ENCODE measurements around the gene ILRUN.

DNA sequence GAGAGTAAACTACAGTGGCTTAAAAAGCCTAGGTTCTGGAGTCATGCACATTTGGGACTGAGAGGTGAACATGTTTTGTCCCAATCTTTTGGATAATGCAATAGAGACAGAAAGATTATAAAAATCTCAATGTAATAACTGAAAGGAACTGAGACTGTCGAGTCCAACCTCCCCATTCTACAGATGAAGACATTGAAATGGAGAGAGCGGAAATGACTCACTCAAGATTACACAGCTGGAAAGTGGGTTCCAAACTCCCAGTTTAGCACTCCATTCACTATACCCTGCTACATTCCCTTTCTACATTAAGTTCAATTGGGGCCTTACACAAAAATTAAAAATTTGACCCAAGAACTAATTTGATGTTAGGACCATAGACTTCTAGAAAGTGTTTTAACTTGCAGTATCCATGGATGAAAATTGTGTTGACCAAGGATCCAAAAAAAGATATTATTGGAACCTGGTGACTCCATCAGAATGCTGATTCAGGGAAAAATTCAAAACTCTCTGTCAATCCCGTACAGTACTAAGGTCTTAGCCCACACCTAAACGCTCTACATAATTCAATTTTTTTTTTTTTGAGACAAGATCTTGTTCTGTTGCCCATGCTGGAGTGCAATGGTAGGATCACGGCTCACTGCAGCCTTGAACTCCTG, 1.5 kb upstream of the ILRUN start:
- TF ChIP-seq, protein P1, sequence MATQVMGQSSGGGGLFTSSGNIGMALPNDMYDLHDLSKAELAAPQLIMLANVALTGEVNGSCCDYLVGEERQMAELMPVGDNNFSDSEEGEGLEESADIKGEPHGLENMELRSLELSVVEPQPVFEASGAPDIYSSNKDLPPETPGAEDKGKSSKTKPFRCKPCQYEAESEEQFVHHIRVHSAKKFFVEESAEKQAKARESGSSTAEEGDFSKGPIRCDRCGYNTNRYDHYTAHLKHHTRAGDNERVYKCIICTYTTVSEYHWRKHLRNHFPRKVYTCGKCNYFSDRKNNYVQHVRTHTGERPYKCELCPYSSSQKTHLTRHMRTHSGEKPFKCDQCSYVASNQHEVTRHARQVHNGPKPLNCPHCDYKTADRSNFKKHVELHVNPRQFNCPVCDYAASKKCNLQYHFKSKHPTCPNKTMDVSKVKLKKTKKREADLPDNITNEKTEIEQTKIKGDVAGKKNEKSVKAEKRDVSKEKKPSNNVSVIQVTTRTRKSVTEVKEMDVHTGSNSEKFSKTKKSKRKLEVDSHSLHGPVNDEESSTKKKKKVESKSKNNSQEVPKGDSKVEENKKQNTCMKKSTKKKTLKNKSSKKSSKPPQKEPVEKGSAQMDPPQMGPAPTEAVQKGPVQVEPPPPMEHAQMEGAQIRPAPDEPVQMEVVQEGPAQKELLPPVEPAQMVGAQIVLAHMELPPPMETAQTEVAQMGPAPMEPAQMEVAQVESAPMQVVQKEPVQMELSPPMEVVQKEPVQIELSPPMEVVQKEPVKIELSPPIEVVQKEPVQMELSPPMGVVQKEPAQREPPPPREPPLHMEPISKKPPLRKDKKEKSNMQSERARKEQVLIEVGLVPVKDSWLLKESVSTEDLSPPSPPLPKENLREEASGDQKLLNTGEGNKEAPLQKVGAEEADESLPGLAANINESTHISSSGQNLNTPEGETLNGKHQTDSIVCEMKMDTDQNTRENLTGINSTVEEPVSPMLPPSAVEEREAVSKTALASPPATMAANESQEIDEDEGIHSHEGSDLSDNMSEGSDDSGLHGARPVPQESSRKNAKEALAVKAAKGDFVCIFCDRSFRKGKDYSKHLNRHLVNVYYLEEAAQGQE (IDR thresholded peaks at IDR 0.05; ENCODE audit: unreplicated experiment): no peak
- TF ChIP-seq, protein P2, sequence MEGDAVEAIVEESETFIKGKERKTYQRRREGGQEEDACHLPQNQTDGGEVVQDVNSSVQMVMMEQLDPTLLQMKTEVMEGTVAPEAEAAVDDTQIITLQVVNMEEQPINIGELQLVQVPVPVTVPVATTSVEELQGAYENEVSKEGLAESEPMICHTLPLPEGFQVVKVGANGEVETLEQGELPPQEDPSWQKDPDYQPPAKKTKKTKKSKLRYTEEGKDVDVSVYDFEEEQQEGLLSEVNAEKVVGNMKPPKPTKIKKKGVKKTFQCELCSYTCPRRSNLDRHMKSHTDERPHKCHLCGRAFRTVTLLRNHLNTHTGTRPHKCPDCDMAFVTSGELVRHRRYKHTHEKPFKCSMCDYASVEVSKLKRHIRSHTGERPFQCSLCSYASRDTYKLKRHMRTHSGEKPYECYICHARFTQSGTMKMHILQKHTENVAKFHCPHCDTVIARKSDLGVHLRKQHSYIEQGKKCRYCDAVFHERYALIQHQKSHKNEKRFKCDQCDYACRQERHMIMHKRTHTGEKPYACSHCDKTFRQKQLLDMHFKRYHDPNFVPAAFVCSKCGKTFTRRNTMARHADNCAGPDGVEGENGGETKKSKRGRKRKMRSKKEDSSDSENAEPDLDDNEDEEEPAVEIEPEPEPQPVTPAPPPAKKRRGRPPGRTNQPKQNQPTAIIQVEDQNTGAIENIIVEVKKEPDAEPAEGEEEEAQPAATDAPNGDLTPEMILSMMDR (conservative IDR thresholded peaks at IDR 0.05; ENCODE audit: low read depth in 2 of 2): no peak
- TF ChIP-seq POLR2AphosphoS5 (IDR thresholded peaks at IDR 0.05; ENCODE audit: low read depth) (no peak), ZNF331 (CRISPR knock-in tag; IDR thresholded peaks at IDR 0.05; ENCODE audit: low read depth) (no peak), EZH2phosphoT487 (IDR thresholded peaks at IDR 0.05; ENCODE audit: unreplicated experiment) (no peak), JUNB (IDR thresholded peaks at IDR 0.05; ENCODE audit: unreplicated experiment) (no peak), EZH2 (IDR thresholded peaks at IDR 0.05; ENCODE audit: low read depth, unreplicated experiment) (no peak), CREB1 (CRISPR knock-in tag; IDR thresholded peaks at IDR 0.05; ENCODE audit: low read depth) (no peak), ZNF114 (CRISPR knock-in tag; IDR thresholded peaks at IDR 0.05) (no peak), NANOG (IDR thresholded peaks at IDR 0.05; ENCODE audit: borderline replicate concordance) (no peak)
- TF ChIP-seq, protein P3, sequence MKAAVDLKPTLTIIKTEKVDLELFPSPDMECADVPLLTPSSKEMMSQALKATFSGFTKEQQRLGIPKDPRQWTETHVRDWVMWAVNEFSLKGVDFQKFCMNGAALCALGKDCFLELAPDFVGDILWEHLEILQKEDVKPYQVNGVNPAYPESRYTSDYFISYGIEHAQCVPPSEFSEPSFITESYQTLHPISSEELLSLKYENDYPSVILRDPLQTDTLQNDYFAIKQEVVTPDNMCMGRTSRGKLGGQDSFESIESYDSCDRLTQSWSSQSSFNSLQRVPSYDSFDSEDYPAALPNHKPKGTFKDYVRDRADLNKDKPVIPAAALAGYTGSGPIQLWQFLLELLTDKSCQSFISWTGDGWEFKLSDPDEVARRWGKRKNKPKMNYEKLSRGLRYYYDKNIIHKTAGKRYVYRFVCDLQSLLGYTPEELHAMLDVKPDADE (IDR thresholded peaks at IDR 0.05): no peak

All from GM23338 (cell line).